ENCODE measurements around the gene CATSPERD.

CATSPERD gene

GRCh38 chr19:5782322-5782721, 61.9 kb downstream of the CATSPERD start:
- H3K4me3 Mint-ChIP-seq = no peak overlapping the region
- no peak for ATAC-seq
- H3K4me1 Mint-ChIP-seq = no peaks in the 10 kb centered on the region
- no peaks in the 10 kb centered on the region for H3K9me3 Mint-ChIP-seq
- no peaks in the 10 kb centered on the region for H3K27me3 Mint-ChIP-seq
- H3K36me3 Mint-ChIP-seq = peaks cover 33% of the 10 kb centered on the region
- H3K27ac Mint-ChIP-seq = no peak overlapping the region

- Mint-ChIP-seq H3K36me3 (peaks cover 39% of the 10 kb centered on the region), H3K4me1 (peaks cover 3% of the 10 kb centered on the region), H3K27me3 (no peaks in the 10 kb centered on the region), H3K9me3 (no peaks in the 10 kb centered on the region), H3K4me3 (no peak overlapping the region), H3K27ac (no peak overlapping the region)
- no peak for ATAC-seq
Observed at GRCh38 chr19:5782945-5783919, 62.8 kb downstream of the CATSPERD start.

GRCh38 chr19:5784581-5785147, 64.2 kb downstream of the CATSPERD start, which contains the start of gene PRR22:
Gene PRR22 (minus strand): TSS chr19:5784746. CDS start chr19:5784660, 86 bp downstream.
- no peak within 1 kb of the TSS for H3K27ac Mint-ChIP-seq
- peaks cover 8% of the 10 kb centered on the region for H3K4me1 Mint-ChIP-seq
- ATAC-seq = no peak
- H3K9me3 Mint-ChIP-seq = no peaks in the 10 kb centered on the region
- peaks cover 53% of the 10 kb centered on the region for H3K36me3 Mint-ChIP-seq
- no peak within 1 kb of the TSS for H3K4me3 Mint-ChIP-seq
- no peaks in the 10 kb centered on the region for H3K27me3 Mint-ChIP-seq

DNA sequence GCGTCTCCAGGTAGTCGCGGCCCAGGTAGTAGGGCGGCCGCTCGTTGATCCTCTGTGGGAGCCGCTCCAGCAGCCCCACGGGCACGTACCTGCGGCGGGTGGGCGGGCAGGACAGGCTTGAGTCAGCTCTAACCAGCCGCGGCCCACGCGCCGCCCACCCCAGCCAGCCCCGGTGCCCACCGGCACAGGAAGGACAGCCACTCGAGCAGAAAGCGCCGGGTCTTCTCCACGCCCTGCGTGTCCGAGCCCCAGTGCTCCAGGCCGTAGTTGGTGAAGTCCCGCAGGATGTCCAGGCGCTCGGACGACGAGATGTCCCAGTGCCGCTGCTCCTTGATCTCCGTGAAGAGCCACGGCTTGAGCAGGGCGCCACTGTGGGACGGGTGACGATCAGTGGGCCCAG, 65.0 kb downstream of the CATSPERD start:
- no peak for ATAC-seq
- no peaks in the 10 kb centered on the region for H3K27me3 Mint-ChIP-seq
- peaks cover 16% of the 10 kb centered on the region for H3K4me1 Mint-ChIP-seq
- no peak overlapping the region for H3K27ac Mint-ChIP-seq
- no peak overlapping the region for H3K4me3 Mint-ChIP-seq
- peaks cover 61% of the 10 kb centered on the region for H3K36me3 Mint-ChIP-seq
- no peaks in the 10 kb centered on the region for H3K9me3 Mint-ChIP-seq

DNA sequence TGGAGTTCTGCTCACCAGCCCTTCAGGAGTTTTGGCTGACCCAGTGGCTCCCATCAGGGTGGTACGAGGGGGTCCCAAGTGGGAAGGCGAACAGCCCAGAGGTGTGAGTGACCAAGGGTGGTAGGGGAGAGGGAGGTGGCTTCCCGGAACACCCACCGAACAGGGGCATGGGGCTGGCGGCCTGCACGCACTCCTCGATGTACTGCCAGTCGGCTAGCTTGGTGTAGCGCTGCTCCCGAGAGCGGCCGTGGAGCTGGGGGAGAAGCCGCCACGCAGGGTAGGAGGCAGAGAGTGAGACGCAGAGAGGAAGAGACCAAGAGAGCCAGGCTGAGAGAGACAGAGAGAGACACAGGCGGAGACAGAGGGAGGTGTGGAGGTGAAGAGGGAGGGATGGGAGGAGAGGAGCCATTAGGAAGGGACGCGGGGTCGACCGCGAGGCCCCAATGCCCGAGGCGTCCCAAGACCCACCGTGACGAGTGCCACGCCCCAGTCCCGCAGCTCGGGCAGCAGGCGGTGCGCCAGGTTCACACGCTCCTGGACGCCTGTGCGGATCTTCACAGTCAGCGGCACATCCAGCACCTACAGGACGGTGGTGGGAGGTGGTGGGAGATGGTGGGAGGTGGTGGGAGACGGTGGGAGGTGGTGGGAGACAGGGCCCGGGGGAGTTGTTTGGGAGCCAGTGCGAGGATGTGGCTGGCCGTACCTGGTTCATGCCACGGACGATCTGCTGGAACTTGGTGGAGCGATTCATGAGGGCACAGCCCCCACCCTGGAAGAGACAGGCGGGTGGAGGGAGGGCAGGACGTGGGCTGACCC, 66.4 kb downstream of the CATSPERD start:
- Mint-ChIP-seq H3K27ac (no peak overlapping the region), H3K36me3 (peaks cover 62% of the 10 kb centered on the region), H3K9me3 (no peaks in the 10 kb centered on the region), H3K4me1 (peaks cover 16% of the 10 kb centered on the region), H3K4me3 (no peak overlapping the region), H3K27me3 (no peaks in the 10 kb centered on the region)
- ATAC-seq = no peak

DNA sequence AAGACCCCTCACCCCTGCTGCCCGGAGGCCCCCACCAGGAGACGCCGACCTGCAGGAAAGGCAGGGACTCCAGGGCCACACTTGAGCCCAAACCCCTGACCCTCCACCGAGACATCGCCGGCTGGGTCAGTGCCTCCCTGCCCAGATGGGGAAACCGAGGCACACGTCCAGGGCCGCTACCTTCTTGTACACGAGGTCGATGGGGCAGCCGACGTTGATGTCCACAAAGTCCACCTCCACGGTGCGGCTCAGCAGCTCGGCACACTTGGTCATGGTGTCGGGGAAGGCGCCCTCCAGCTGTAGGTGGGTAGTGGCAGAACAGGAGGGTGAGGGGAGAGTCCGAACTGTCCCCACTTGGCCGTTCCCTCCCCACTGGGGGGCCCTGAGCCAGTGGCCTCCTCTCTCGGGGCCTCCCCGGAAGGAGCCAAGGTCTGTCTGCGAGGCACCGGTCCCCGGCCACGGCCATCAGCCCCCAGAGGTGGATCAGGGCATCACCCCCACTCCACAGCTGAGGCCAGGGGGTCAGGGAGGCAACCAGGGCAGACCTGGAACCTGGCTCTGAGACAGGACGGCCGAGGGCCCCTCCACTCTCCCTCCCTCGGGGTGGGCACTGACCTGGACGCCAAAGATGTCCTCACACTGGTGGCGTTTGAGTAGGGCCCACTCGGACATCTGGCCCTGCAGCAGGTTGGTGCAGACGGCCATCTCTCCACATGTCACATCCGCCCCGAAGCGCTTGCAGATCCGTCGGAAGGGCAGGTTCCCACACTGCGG, 67.2 kb downstream of the CATSPERD start:
- H3K27me3 Mint-ChIP-seq = no peaks in the 10 kb centered on the region
- peaks cover 16% of the 10 kb centered on the region for H3K4me1 Mint-ChIP-seq
- ATAC-seq = no peak
- H3K36me3 Mint-ChIP-seq = peaks cover 62% of the 10 kb centered on the region
- no peak overlapping the region for H3K27ac Mint-ChIP-seq
- H3K4me3 Mint-ChIP-seq = no peak overlapping the region
- H3K9me3 Mint-ChIP-seq = no peaks in the 10 kb centered on the region

GRCh38 chr19:5788422-5788821, 68.0 kb downstream of the CATSPERD start:
- no peak for ATAC-seq
- Mint-ChIP-seq H3K9me3 (no peaks in the 10 kb centered on the region), H3K36me3 (peaks cover 60% of the 10 kb centered on the region), H3K4me3 (no peak overlapping the region), H3K27me3 (no peaks in the 10 kb centered on the region), H3K4me1 (peaks cover 16% of the 10 kb centered on the region), H3K27ac (no peak overlapping the region)

DNA sequence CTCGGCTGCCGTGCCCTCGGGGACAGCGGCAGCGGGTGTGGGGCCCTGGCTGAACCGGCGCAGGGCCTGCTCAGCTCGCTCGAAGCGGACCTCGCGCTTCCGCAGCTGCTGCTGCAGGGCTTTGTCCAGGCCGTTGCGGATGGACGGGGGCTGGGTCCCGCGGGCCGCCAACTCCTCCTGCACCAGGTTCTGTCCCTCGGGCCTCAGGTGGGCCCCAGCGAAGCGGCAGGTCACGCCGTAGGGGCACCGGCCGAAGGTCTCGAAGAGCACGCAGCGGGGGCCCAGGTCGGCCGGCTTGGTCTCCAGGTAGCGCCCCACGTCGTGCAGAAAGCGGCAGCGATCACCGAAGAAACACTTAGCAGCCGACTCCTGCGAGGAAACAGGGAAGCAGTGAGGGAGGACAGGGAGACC, 68.9 kb downstream of the CATSPERD start:
- Mint-ChIP-seq H3K4me3 (peak overlapping the region; percentile 34), H3K36me3 (peaks cover 51% of the 10 kb centered on the region), H3K27ac (no peak overlapping the region), H3K27me3 (no peaks in the 10 kb centered on the region), H3K4me1 (peaks cover 16% of the 10 kb centered on the region), H3K9me3 (no peaks in the 10 kb centered on the region)
- ATAC-seq = no peak

- Mint-ChIP-seq H3K36me3 (peaks cover 48% of the 10 kb centered on the region), H3K9me3 (no peaks in the 10 kb centered on the region), H3K4me1 (peaks cover 16% of the 10 kb centered on the region), H3K4me3 (peak overlapping the region; percentile 93), H3K27me3 (no peaks in the 10 kb centered on the region), H3K27ac (peak overlapping the region; percentile 99)
- ATAC-seq = no peak
Observed at GRCh38 chr19:5789886-5790558, 69.6 kb downstream of the CATSPERD start.

DNA sequence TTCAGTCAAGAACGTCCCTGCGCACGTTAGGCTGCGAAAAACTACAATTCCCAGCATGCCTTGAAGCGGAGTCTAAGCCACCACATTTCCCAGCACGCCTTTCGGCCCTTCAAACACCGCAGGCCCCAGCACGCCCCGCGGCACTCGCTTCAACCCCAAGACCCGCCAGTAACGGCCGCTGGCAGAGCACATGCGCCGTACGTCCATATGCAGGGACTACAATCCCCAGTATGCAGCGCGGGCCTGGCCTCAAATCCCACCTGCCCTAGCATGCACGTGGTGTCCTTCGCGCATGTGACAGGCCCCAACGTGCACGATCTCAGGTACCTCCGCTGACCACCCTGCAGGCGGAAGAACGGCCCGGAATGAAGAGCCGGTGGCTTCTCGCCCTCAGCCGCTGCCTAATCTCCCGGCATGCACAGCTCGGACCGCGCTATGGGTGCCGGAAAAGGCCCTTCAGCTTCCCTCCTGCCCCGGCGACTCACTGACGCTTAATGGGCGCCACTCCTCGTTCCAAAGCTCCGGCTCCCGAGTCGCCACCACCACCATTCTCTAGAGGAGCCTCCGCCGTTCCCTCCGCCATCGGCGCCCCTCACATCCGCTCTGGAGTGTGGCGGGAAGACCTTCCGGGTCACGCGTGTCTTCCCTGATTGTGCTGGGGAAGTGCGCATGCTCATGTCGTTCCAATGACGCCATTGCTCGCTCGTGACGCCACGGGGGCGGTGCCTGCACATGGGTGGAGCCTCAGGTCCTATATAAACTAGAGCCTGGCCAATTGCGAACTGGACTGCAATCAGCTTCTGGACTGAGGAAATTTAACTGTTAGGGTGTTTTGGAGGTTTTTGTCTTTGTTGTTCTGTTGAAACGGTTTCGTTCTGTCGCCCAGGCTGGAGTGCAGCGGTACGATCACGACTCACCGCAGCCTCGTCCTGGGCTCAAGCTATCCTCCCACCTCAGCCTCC, 70.4 kb downstream of the CATSPERD start, which contains the start of gene DUS3L:
Gene DUS3L, minus strand, starts transcription at position 605 of the 962 bp plus-strand sequence. Its CDS starts 22 bp downstream, at position 583.
- ATAC-seq = peak; percentile 98
- Mint-ChIP-seq H3K36me3 (peaks cover 44% of the 10 kb centered on the region), H3K4me3 (peak within 1 kb of the TSS; percentile 93), H3K27me3 (no peaks in the 10 kb centered on the region), H3K4me1 (peaks cover 16% of the 10 kb centered on the region), H3K27ac (peak within 1 kb of the TSS; percentile 99), H3K9me3 (no peaks in the 10 kb centered on the region)

DNA sequence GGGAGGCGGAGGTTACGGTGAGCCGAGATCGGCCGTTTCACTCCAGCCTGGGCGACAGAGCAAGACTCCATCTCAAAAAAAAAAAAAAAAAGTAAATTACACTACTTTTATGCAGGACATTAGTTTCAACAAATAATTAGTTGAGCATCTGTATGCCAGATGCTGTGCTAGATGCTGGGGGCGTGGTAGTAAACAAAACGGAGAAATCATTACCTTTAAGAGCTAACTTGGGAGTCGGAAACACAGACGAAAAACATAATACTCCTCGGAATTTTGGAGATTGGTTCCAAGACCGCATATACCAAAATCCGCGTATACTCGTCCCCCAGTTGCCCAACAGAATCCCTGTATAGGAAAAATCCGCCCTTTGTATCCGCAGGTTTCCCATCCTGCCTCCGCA, 71.8 kb downstream of the CATSPERD start:
- H3K9me3 Mint-ChIP-seq = peaks cover 3% of the 10 kb centered on the region
- H3K4me3 Mint-ChIP-seq = no peak overlapping the region
- H3K27ac Mint-ChIP-seq = no peak overlapping the region
- no peak for ATAC-seq
- H3K4me1 Mint-ChIP-seq = peaks cover 16% of the 10 kb centered on the region
- no peaks in the 10 kb centered on the region for H3K27me3 Mint-ChIP-seq
- H3K36me3 Mint-ChIP-seq = peaks cover 30% of the 10 kb centered on the region

DNA sequence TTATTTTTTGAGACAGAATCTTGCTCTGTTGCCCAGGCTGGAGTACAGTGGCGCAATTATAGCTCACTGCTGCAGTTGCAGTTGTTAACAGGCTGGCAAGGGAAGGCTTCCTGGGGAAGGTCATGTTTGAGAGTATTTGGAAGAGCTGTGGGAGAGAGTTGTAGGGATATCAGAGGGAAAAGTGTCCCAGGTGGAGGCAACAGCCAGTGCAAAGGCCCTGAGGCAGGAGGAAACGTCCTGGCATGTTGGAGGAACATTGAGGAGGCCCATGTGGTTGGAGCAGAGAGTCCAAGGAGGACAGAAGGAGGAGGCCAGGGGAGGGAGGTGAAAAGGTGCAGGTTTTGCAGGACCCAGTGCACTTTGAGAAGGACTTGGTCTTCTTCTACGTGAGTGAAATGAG, 72.8 kb downstream of the CATSPERD start:
- Mint-ChIP-seq H3K4me3 (no peak overlapping the region), H3K36me3 (peaks cover 23% of the 10 kb centered on the region), H3K27me3 (peaks cover 8% of the 10 kb centered on the region), H3K4me1 (peaks cover 13% of the 10 kb centered on the region), H3K27ac (no peak overlapping the region), H3K9me3 (peaks cover 3% of the 10 kb centered on the region)
- no peak for ATAC-seq

GRCh38 chr19:5795382-5795919, 75.0 kb downstream of the CATSPERD start:
- Mint-ChIP-seq H3K36me3 (peaks cover under 1% of the 10 kb centered on the region), H3K27me3 (peaks cover 31% of the 10 kb centered on the region), H3K27ac (no peak overlapping the region), H3K4me3 (no peak overlapping the region), H3K4me1 (peaks cover under 1% of the 10 kb centered on the region), H3K9me3 (peaks cover 3% of the 10 kb centered on the region)
- ATAC-seq = no peak
